HepG2 (cell line): ENCODE data around the gene CUL7. TPM values are rescaled to one million over a fixed set of nuclear protein-coding genes. Genes with fewer than 3 reads are reported as not detected.

Experiments used
- ATAC-seq: fragments of 200-7000 bp; cut with Tn5 transposase; 3 replicates; pipeline ENCODE4 v1.9.1; 2020; ENCODE audit warnings: mild to moderate bottlenecking, moderate library complexity
- BruUV-seq: library from RNA; stranded (reverse); fragments of 400-500 nt; replicated peaks from 2 replicates; lab custom pipeline; 2021; lab: Mats Ljungman, UMichigan
- CTCF ChIA-PET: fragments of 300-600 bp; formaldehyde crosslinking; extraction: SDS; loops from one replicate; lab custom pipeline; 2021; ENCODE audit warnings: low total read pairs, inconsistent platforms, low intra/inter-chr PET ratio; lab: Yijun Ruan, JAX
- POLR2A ChIA-PET: fragments of 350-600 bp; sonication (Branson Sonifier 250); formaldehyde crosslinking; loops from one replicate; lab custom pipeline; 2020; ENCODE audit warnings: antibody characterized with exemption, inconsistent platforms; lab: Yijun Ruan, JAX
- DNase-seq: peaks from one replicate; pipeline ENCODE4 v3.0.0-alpha.2; 2015; ENCODE audit warnings: low spot score
- FAIRE-seq: peaks from 3 replicates; lab custom pipeline; 2011; peaks lifted over from hg19 to GRCh38; lab: Jason Lieb, UNC
- H2AFZ ChIP-seq: one replicate; pipeline ENCODE4 v1.6.1; 2011; ENCODE audit warnings: low read length, inconsistent platforms
- H3K27ac ChIP-seq: fragments of 300-600 bp; 3 replicates; pipeline ENCODE4 v1.8.0; 2011; ENCODE audit warnings: mixed run types, mild to moderate bottlenecking, mixed read lengths, low read length, inconsistent platforms; ENCODE audit not compliant: insufficient read depth; ENCODE audit errors: extremely low read length
- H3K27me3 ChIP-seq, 2 experiments: fragments of 200-600 bp in 1 of 2; 2 replicates in 1 of 2; 3 replicates in 1 of 2; pipeline versions ENCODE4 v1.6.0 to v1.8.0; 2011; ENCODE audit warnings: low read length in 2 of 2, mild to moderate bottlenecking in 2 of 2, moderate library complexity in 2 of 2, inconsistent platforms in 1 of 2; ENCODE audit not compliant: insufficient read depth in 2 of 2, control insufficient read depth in 1 of 2
- H3K36me3 ChIP-seq, 2 experiments: fragments of 200-600 bp in 1 of 2; replicated peaks in 1 of 2; 2 replicates in 1 of 2; 3 replicates in 1 of 2; pipeline versions ENCODE4 v1.5.1 to v1.8.0; 2011; ENCODE audit warnings: low read length in 2 of 2, inconsistent platforms in 1 of 2; ENCODE audit not compliant: insufficient read depth in 2 of 2, control insufficient read depth in 1 of 2
- H3K4me1 ChIP-seq: 2 replicates; pipeline ENCODE4 v1.5.1; 2012; ENCODE audit warnings: low read length, inconsistent platforms; ENCODE audit not compliant: insufficient read depth
- H3K4me2 ChIP-seq: 2 replicates; pipeline ENCODE4 v1.6.0; 2011; ENCODE audit warnings: low read depth, low read length, inconsistent platforms
- H3K4me3 ChIP-seq, 3 experiments: fragments of 200-600 bp in 1 of 3; sonication (generic), shearing (Covaris generic) in 1 of 3; replicated peaks in 1 of 3; 2 replicates each; pipeline ENCODE4 v1.5.1; 2011 to 2016; ENCODE audit warnings: low read length in 3 of 3, inconsistent platforms in 2 of 3, low read depth in 2 of 3, mild to moderate bottlenecking in 2 of 3, control low read depth in 1 of 3, mixed read lengths in 1 of 3; ENCODE audit not compliant: insufficient read depth in 1 of 3
- H3K79me2 ChIP-seq: one replicate; pipeline ENCODE4 v1.6.1; 2011; ENCODE audit warnings: low read length, inconsistent platforms; ENCODE audit not compliant: insufficient read depth
- H3K9ac ChIP-seq: 2 replicates; pipeline ENCODE4 v1.6.0; 2011; ENCODE audit warnings: mild to moderate bottlenecking, low read depth, low read length, inconsistent platforms; ENCODE audit not compliant: insufficient read depth
- H3K9me3 ChIP-seq: 2 replicates; pipeline ENCODE4 v1.5.1; 2012; ENCODE audit warnings: mild to moderate bottlenecking, low read length
- H4K20me1 ChIP-seq: 2 replicates; pipeline ENCODE4 v1.6.0; 2011; ENCODE audit warnings: inconsistent platforms, mild to moderate bottlenecking, low read length, moderate library complexity; ENCODE audit not compliant: insufficient read depth
- DRAP1 ChIP-seq: IDR thresholded peaks from 2 replicates; pipeline ENCODE4 v1.6.1; 2016; ENCODE audit warnings: missing genetic modification reagents, missing compliant biosample characterization
- HDAC1 ChIP-seq: sonication (generic); formaldehyde crosslinking; IDR thresholded peaks from 2 replicates; pipeline ENCODE4 v1.5.1; 2020; ENCODE audit warnings: mild to moderate bottlenecking, missing genetic modification reagents
- HNF4A ChIP-seq: sonication (generic); formaldehyde crosslinking; IDR thresholded peaks from 2 replicates; pipeline ENCODE4 v1.4.0; 2020; ENCODE audit warnings: missing genetic modification reagents
- KLF9 ChIP-seq: IDR thresholded peaks from 2 replicates; pipeline ENCODE4 v1.6.1; 2016; ENCODE audit warnings: low read depth
- MEIS2 ChIP-seq: sonication (generic); formaldehyde crosslinking; IDR thresholded peaks from 2 replicates; pipeline ENCODE4 v1.9.0; 2021; ENCODE audit warnings: mild to moderate bottlenecking, missing genetic modification reagents
- PATZ1 ChIP-seq: sonication (generic); formaldehyde crosslinking; IDR thresholded peaks from 2 replicates; pipeline ENCODE4 v1.4.0; 2020; ENCODE audit warnings: missing genetic modification reagents
- PAXIP1 ChIP-seq: sonication (generic); formaldehyde crosslinking; conservative IDR thresholded peaks from 2 replicates; pipeline ENCODE4 v1.4.0; 2020; ENCODE audit warnings: mild to moderate bottlenecking, missing genetic modification reagents, moderate library complexity
- PBX2 ChIP-seq: IDR thresholded peaks from 2 replicates; pipeline ENCODE4 v1.6.1; 2016; ENCODE audit warnings: control low read depth
- POLR2G ChIP-seq: fragments of 200-400 bp; formaldehyde crosslinking; IDR thresholded peaks from 2 replicates; pipeline ENCODE4 v1.6.1; 2018; ENCODE audit warnings: mild to moderate bottlenecking, low read depth, low read length, moderate library complexity
- SAP130 ChIP-seq: IDR thresholded peaks from 2 replicates; pipeline ENCODE4 v1.6.1; 2016; ENCODE audit warnings: low read depth
- ZFP91 ChIP-seq: sonication (generic); formaldehyde crosslinking; IDR thresholded peaks from 2 replicates; pipeline ENCODE4 v1.9.0; 2022; ENCODE audit warnings: missing genetic modification reagents, mild to moderate bottlenecking, borderline replicate concordance
- ZNF331 ChIP-seq: sonication (generic); formaldehyde crosslinking; IDR thresholded peaks from 2 replicates; pipeline ENCODE4 v1.4.0; 2020; ENCODE audit warnings: missing genetic modification reagents
- WGBS: methylation state at CpG from one replicate; pipeline ENCODE4 v1.1.6; 2017; ENCODE audit warnings: low lambda C conversion rate; 5-methylcytosine and 5-hydroxymethylcytosine counted together
- in situ Hi-C: cut with HindIII; loops from 2 replicates; pipeline ENCODE4 v1.10.0; 2017; ENCODE audit warnings: low pct_unique_long_range_greater_than_20kb; ENCODE audit not compliant: extremely low pct_ligation_motif_present
- intact Hi-C: fragments of 100-400 bp; cut with micrococcal nuclease; formaldehyde crosslinking; loops from one replicate; pipeline ENCODE4 v1.10.0; 2022; ENCODE audit not compliant: unreplicated experiment
- polyA plus RNA-seq, 8 experiments: library from polyadenylated mRNA; depleted of rRNA in 3 of 8; stranded (reverse) in 7 of 8; unstranded in 1 of 8; fragments of >200 nt; fragmentation: Illumina TruSeq in 4 of 8; extraction: Trizol in 4 of 8; gene quantifications; 2 replicates each; pipeline versions ENCODE4 v1.2.1 to v1.2.3, GENCODE V29; 2011 to 2016; ENCODE audit warnings: low read depth in 4 of 8, missing spikeins in 1 of 8, mixed read lengths in 1 of 8; ENCODE audit not compliant: insufficient read depth in 1 of 8
- total RNA-seq, 5 experiments: library from RNA; depleted of rRNA; stranded (reverse); fragments of >200 nt; fragmentation: Illumina TruSeq; extraction: Trizol; gene quantifications; 2 replicates each; pipeline ENCODE4 v1.2.3, GENCODE V29; 2016; ENCODE audit warnings: low read depth in 1 of 5

The CUL7 gene
- total and polyA plus RNA-seq, 2 of the 13 experiments (the other 11 are each of a cell fraction or from before 2014, with no cell fraction given) = 32.0 to 60.7 TPM

- FAIRE-seq (peak; percentile 68), DNase-seq (no peak), ATAC-seq (peak; percentile 86)
- no peaks in the 10 kb centered on the region for H3K9me3 ChIP-seq
- H2AFZ ChIP-seq = no peak overlapping the region
- H3K4me3 ChIP-seq = peak overlapping the region in 1 of 3 experiments; percentile 3; a peak in 1 of 6 replicates
- H3K4me1 ChIP-seq = peaks cover 12% of the 10 kb centered on the region
- H4K20me1 ChIP-seq = peaks cover 3% of the 10 kb centered on the region; the same call in 1 of the 2 replicates
- H3K79me2 ChIP-seq = no peaks in the 10 kb centered on the region
- H3K36me3 ChIP-seq = peaks cover 27 to 55% of the 10 kb centered on the region in 2 experiments
- no peak overlapping the region for H3K9ac ChIP-seq
- peak overlapping the region; percentile 39 for H3K27ac ChIP-seq
- 45% methylated on average over 4 of the region's 4 CpGs for WGBS
- H3K4me2 ChIP-seq = peak overlapping the region; percentile 41
- ChIA-PET CTCF (interaction anchor here (0.8 kb wide), 1 partner anchor 108 kb away, joined by 3 read pairs; no protein-coding TSS in a partner anchor), POLR2A (interaction anchor here (1.4 to 5.2 kb wide), 6 partner anchors 15 to 51 kb away, joined by 3 to 41 read pairs (median 16); partner anchors contain the start of genes CUL7, KLC4, KLHDC3 and MEA1)
- in situ Hi-C loops (no loop called here), intact Hi-C loops (loop anchor here (1.0 kb wide), 1 partner anchor 26 kb away; no protein-coding TSS in a partner anchor)
- H3K27me3 ChIP-seq = no peaks in the 10 kb centered on the region
- BruUV-seq = TSS peak; percentile 24
- TF ChIP-seq HNF4A = peak; percentile 73
- TF ChIP-seq MEIS2 (CRISPR knock-in tag) = peak; percentile 91
- TF ChIP-seq PAXIP1 (CRISPR knock-in tag) = peak; percentile 48
- TF ChIP-seq DRAP1 (CRISPR knock-in tag) = 0 out of 2 replicates have a peak, but pooled peaks have one; percentile 12
- 0 out of 2 replicates have a peak, but pooled peaks have one; percentile 28 for TF ChIP-seq ZNF331
- no peak for TF ChIP-seq KLF9 (CRISPR knock-in tag)
- TF ChIP-seq ZFP91 (CRISPR knock-in tag) = peak; percentile 24; the same call in 1 of the 2 replicates
- TF ChIP-seq HDAC1 (CRISPR knock-in tag) = 0 out of 2 replicates have a peak, but pooled peaks have one; percentile 22
- TF ChIP-seq POLR2G = peak; percentile 47; the same call in 1 of the 2 replicates
- peak; percentile 66 for TF ChIP-seq PATZ1 (CRISPR knock-in tag)
- TF ChIP-seq PBX2 = peak; percentile 84
- peak; percentile 48; the same call in 1 of the 2 replicates for TF ChIP-seq SAP130 (CRISPR knock-in tag)
Measured at GRCh38 chr6:43035495-43036194, 18.0 kb downstream of the CUL7 start.
